GM18517 (cell line): ENCODE results near the gene GRB10.

Experiments
- ATAC-seq: cut with Tn5 transposase; IDR thresholded peaks from one replicate; pipeline ENCODE4 v1.9.1; 2021; ENCODE audit warnings: mild to moderate bottlenecking, moderate library complexity; ENCODE audit not compliant: unreplicated experiment

Gene GRB10

GRCh38 chr7:50782375-50783208 is at the start of gene GRB10:
TSS of gene GRB10 (minus strand) at chr7:50782896. CDS start at chr7:50732322, 50,574 bp downstream.
- no peak for ATAC-seq

GRCh38 chr7:50828801-50829200 is 46.1 kb upstream of the GRB10 start:
- no peak for ATAC-seq

DNA sequence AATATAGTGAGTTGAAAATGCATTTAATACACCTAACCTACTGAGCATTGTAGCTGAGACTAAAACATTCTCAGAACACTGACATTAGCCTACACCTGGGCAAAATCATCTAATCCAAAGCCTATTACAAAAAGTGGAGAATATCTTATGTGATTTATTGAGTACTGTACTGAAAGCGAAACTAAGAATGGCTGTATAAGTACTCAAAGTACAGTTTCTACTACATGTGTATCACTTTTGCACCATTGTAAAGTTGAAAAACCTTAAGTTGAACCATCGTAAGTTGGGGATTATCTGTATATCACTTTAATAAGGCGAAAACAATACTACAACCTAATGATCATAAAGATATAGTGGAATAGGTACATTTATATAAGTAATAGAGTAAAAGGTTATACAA is 45.4 kb upstream of the GRB10 start:
- ATAC-seq = no peak

GRCh38 chr7:50827281-50827680 is 44.6 kb upstream of the GRB10 start:
- no peak for ATAC-seq

DNA sequence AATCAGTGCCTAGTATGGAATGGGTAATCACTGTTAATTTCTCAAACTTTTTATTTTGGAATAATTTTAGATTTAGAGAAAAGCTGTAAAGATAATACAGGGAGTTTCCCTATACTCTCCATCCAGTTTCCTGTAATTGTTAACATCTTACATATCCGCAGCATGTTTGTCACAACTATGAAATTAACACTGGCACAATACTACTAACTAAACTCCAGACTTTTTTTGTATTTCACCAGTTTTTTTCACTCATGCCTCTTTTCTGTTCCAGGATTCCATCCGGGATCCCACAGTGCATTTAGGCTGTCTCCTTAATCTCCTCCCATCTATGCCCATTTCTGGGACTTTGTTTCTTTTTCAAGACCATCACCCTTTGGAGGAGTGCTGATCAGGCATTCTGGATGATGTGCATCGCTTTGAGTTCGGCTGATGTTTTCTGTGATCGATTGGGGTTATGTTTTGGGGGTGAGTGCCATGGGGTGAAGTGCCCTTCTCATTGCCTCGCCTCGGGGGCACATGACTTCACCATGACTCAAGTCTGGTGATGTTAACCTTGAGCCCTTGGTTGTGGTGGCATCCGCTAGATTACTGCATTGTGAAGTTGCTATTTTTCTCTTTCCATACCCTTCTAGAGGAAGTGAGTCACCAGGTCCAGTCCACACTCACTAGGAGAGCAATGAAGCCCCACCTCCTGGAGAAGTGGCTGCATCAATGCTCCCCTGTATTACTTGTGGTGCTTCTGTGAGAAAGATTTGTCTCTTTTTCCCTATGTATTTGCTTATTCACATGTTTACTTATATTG is 43.9 kb upstream of the GRB10 start:
- ATAC-seq = no peak

GRCh38 chr7:50825465-50825864 is 42.8 kb upstream of the GRB10 start:
- ATAC-seq = no peak

DNA sequence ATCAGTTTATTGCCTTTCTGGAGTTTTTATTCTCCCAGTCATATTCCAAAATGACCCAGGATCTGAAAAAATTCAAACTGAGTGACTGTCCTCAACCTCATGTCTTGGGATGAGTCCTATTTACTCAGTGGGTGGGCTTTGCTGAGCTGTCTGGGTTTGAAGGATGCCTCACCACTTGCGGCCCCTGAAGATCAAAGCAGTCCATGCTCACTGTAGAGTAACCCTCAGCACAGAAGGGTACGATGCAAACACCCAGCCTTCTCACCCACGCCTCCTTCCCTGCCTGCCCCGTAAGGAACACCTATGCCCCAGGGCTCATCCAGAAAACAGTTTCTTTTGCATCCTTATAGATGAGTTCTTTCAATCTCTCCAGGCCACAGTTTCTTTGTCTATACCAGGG is 42.2 kb upstream of the GRB10 start:
- no peak for ATAC-seq

DNA sequence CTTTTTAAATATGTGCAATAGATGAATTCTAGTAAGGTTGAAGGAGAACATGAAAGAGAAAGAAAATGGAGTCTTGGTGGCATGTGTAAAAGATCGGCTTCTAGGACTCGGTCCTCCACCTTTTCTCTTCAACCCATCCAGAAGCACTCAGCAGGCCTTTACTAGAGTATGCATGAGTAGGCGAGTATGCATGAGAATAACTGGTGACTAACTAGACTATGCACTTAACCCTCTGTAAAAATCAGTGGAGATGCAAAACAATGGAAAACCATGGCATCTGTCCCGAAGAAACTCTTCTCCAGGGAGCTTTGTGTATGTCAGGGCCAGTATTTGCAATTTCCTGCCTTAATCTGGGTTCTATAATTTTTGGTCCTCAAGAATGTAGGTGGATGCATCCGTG is 40.0 kb upstream of the GRB10 start:
- ATAC-seq = no peak

- no peak for ATAC-seq
These were observed 39.4 kb upstream of the GRB10 start for GRCh38 chr7:50822110-50822509.

DNA sequence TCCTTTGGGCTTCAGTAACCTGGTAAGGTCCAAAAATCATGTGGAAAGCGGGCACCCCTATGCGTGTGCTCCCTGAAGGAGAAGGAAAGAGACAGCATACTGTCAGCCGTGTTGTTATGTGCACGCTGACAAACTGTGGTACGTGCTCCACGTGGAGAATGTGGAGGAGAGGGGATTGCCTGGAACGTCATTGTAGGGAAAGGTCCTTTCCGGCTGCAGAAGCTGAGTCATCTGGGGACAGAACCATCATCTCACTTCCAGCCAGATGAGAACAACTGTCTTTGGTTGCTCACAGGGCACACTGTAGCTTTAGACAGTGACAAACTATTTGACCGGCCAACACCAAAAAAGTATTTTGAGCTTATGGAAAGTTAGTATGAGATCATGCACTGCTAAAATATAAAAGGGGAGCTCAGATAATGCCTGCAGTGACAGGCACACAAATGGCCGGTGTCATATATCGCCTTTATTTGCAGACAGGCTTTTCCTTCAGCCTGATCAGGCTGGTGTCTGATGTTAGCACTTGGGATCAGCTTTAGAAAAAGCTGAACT is 38.8 kb upstream of the GRB10 start:
- no peak for ATAC-seq

- ATAC-seq = no peak
These were observed 35.6 kb upstream of the GRB10 start for GRCh38 chr7:50818324-50818723.

- ATAC-seq = no peak
These were observed 34.9 kb upstream of the GRB10 start for GRCh38 chr7:50817561-50817960.

DNA sequence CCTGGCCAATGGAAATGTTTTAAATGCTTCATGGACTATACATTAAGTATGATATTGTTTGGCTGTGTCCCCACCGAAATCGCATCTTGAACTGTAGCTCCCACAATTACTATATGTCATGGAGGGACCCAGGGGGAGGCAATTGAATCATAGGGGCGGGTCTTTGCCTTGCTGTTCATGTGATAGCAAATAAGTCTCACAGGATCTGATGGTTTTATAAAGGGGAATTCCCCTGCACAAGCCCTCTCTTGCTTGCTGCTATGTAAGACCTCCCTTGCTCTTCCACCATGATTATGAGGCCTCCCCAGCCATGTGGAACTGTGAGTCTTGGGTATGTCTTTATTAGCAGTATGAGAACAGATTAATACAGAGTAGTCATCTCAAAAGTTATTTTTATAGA is 32.4 kb upstream of the GRB10 start:
- no peak for ATAC-seq

- ATAC-seq = no peak
These were observed 31.5 kb upstream of the GRB10 start for GRCh38 chr7:50814166-50814565.

DNA sequence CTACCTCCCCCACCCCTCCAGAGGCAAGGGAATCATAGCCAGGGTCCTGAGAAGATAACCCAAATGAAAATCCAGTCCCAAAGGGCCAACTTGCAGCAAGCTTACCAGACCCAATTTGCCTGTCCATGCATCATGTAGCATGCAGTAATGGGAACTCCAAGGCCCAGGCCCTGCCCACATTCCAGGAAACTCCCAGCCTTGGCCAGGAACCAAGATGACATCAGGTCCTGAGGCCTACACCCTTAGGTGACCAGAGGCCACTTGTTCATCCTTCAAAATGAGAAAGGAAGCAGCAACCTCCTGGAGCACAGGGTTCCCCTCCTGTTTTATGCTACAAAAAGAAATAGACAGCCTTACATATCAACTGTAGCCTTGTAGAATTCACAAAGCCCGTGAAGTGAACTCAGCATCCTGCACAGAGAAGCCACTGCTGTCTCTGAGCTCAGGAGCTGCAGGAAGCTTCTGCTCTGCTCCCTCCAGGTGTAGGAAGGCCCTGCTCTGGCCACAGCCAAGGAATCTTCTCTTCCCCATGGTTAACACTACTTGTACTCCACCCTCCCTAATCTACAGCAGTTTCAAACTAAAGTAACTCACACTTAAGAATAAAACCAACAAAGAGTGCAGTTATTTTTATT is 30.3 kb upstream of the GRB10 start:
- no peak for ATAC-seq

DNA sequence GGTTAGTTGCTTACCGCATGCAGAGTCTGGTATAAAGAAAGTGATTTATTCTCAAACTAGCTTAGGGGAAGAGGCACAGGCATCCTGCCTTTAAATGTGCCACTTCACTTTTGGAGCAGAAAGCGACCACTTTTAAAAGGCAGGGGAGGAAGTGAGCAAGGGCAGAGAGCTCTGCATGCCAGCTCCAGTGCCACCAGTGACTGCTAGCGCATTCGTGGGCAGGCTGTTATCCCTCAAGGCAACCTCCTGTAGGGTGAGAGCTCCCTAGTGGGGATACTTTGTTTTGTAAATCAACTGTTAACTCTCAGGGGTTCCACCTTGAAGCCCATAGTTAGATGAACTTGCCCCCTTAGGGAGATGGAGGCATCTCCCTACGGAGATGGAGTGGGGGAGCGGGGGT is 29.4 kb upstream of the GRB10 start:
- no peak for ATAC-seq

- no peak for ATAC-seq
These were observed 25.7 kb upstream of the GRB10 start for GRCh38 chr7:50808282-50808888.

DNA sequence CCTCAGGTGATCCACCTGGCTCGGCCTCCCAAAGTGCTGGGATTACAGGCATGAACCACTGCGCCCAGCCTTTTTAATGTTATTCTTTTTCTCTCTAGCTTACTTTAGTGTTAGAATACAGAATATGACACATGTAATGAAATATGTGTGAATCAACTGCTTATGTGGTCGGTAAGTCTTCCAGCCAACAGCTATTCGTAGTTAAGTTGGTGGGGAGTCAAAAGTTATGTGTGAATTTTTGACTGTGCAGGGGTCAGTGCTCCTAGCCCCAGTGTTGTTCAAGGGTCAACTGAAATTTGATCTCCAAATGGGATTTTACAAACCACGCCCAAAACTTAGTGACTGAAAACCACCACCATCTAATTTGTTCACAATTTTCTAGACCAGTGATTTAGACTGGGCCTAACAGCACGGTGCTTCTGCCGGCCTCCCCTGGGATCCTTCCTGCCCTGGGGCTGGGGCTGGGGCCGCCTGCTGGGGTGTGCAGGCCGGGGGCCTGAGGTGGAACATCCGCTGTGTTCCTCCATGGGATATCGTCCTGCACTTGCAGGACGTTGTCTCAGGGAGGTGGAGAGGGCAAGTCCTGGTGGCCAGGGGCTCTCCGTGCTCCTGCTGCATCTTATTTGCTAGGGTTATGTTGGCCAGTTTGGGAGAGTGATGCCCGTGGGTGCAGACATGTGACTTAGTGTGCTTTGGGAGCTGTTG is 24.5 kb upstream of the GRB10 start:
- no peak for ATAC-seq

GRCh38 chr7:50806143-50806542 is 23.4 kb upstream of the GRB10 start:
- no peak for ATAC-seq

DNA sequence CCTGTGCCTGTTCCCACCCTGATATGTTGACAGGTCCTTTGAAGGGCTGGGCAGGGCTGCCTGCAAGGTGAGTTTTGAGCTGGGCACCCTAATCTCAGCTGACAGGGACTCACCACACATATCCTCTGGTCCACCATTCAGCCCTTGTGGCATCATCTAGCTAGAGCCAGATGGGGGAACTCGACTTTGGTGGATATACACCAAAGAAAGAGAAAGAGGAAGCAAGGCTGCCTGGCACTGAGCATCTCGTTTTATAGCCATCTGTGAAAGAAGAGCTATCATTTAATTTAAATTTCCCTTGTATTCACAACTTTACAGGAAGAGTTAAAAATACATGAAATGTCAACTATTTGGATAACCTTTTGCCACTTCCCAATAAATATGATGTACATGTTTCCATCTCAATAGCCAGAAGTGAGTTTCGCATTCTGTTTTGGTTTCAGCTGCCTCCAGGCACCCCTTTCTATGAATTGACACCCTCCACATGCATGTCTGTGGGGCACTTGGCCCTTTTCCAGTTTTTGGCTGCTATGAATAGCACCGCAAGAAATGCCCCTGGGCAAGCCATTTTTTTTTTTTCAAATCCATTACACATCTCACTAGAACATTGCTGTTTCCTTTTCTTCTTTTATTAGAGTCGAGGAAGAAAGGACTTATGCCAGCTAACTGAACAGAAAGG is 22.9 kb upstream of the GRB10 start:
- no peak for ATAC-seq
